Measurements from ENCODE around the gene BMF. TPM values are rescaled to one million over a fixed set of nuclear protein-coding genes. Genes with fewer than 3 reads are reported as not detected.

The BMF gene
- total and polyA plus RNA-seq, 2 experiments from 2014 or later: 0.40 to 1.1 TPM

DNA sequence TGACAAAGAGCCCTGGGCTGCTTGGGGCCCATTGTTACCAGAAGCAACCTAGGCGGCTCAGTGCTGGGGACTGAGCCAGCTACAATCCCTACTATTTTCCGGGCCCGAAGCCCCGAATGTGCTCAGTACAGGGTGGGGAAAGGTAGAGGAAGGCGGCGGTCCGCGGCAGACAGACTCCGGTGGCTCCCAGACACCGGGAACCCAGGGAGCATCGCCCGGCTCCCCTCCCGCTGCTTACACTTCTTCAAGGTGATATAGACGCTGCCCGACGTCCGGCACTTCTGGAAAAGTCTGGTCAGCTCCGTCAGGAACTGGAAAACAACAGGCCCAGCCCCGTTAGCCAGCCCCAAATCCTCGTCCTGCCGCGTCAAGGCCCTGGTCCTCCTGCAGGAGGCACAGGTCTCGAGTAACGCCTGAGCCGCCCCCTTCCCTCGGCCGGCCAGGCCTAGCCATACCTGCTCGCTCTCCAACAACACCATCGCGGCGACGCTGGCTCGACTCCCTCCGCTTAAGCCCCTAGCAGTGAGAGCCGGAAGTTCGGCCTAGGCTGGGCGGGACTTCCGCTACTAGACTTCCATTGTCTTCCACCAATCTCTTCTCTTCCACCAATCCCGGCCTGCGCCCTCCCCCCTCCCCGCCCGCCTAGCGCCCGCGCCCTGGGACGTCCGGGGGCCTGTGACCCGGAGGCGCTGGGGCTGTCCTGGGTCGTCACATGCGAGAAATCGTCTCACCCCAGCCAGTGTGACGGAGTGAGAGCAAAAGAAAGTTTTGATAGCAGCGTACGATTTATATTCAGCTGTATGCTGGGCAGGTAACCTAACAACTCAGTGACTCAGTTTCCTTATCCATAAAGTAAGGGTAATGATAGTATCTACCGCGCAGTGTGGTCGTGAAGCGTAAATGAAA lies 69.8 kb downstream of the BMF start, which contains the start of gene SRP14:
Gene SRP14, minus strand, starts transcription at position 544 of the 906 bp plus-strand sequence. Its CDS starts 65 bp downstream, at position 479.
- peak; percentile 95 for DNase-seq
- peak within 1 kb of the TSS; percentile 97 for H3K4me2 ChIP-seq (ENCODE audit: unreplicated experiment)
- H2AFZ ChIP-seq: peak within 1 kb of the TSS; percentile 99
- H4K20me1 ChIP-seq (ENCODE audit: insufficient read depth): no peaks in the 10 kb centered on the region
- TF ChIP-seq EZH2phosphoT487 (IDR thresholded peaks at IDR 0.05; ENCODE audit: insufficient read depth, low read depth): no peak
- TF ChIP-seq EZH2 (IDR thresholded peaks at IDR 0.05; ENCODE audit: insufficient read depth, poor library complexity, severe bottlenecking): no peak
- no peaks in the 10 kb centered on the region for H3K9me2 ChIP-seq (ENCODE audit: insufficient read depth)
- H3K79me2 ChIP-seq (ENCODE audit: insufficient read depth): peaks cover 50% of the 10 kb centered on the region
- peak within 1 kb of the TSS; percentile 92 for H3K27ac ChIP-seq
- peaks cover 4% of the 10 kb centered on the region for H3K4me1 ChIP-seq (ENCODE audit: insufficient read depth)
- peaks cover 18% of the 10 kb centered on the region for H3F3A ChIP-seq (ENCODE audit: insufficient read depth)
- peaks cover 35% of the 10 kb centered on the region for H3K36me3 ChIP-seq (ENCODE audit: low read depth)
- H3K4me3 ChIP-seq: peak within 1 kb of the TSS; percentile 99
- WGBS, 2 experiments (ENCODE audit: low coverage in 1 of 2, low lambda C conversion rate in 2 of 2, missing lambda C conversion rate in 2 of 2): 0 to 1% methylated on average over 52 to 59 of the region's 59 CpGs
- H3K9ac ChIP-seq: peak within 1 kb of the TSS; percentile 98
- H3K9me3 ChIP-seq (ENCODE audit: low read depth): no peaks in the 10 kb centered on the region
- H3K27me3 ChIP-seq (replicated peaks; ENCODE audit: insufficient read depth): no peaks in the 10 kb centered on the region
- in situ Hi-C loops (cut with MboI): no loop called here

DNA sequence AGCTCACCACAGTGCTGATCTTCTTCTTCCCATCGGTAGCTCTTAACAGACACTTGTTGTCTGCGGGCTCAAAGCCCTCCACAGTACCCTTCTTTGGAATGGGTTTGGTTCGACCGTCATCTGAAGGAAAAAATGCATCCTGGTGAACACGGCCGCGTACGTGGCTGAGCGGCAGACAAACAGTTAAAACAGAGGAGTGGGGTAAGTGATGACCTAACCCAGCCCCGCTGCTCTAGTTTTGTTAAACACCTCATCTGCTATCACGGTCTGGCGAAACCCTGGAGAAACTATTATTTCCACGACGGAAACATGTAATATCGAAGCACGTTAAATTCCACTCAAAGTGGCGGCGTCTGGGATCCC lies 70.4 kb downstream of the BMF start:
- H2AFZ ChIP-seq: peak overlapping the region; percentile 99
- peak overlapping the region; percentile 99 for H3K4me3 ChIP-seq
- H3K36me3 ChIP-seq (ENCODE audit: low read depth): peaks cover 41% of the 10 kb centered on the region
- peak overlapping the region; percentile 92 for H3K27ac ChIP-seq
- peak overlapping the region; percentile 97 for H3K4me2 ChIP-seq (ENCODE audit: unreplicated experiment)
- H3K27me3 ChIP-seq (replicated peaks; ENCODE audit: insufficient read depth): no peaks in the 10 kb centered on the region
- DNase-seq: peak; percentile 70
- in situ Hi-C loops (cut with MboI): no loop called here
- TF ChIP-seq EZH2 (IDR thresholded peaks at IDR 0.05; ENCODE audit: insufficient read depth, poor library complexity, severe bottlenecking) (no peak), EZH2phosphoT487 (IDR thresholded peaks at IDR 0.05; ENCODE audit: insufficient read depth, low read depth) (no peak)
- H3K4me1 ChIP-seq (ENCODE audit: insufficient read depth): peaks cover 4% of the 10 kb centered on the region
- H4K20me1 ChIP-seq (ENCODE audit: insufficient read depth): no peaks in the 10 kb centered on the region
- H3K9me2 ChIP-seq (ENCODE audit: insufficient read depth): no peaks in the 10 kb centered on the region
- peak overlapping the region; percentile 98 for H3K9ac ChIP-seq
- H3K79me2 ChIP-seq (ENCODE audit: insufficient read depth): peaks cover 50% of the 10 kb centered on the region
- H3K9me3 ChIP-seq (ENCODE audit: low read depth): no peaks in the 10 kb centered on the region
- 1 to 2% methylated on average over 18 of the region's 18 CpGs for WGBS, 2 experiments (ENCODE audit: low coverage in 1 of 2, low lambda C conversion rate in 2 of 2, missing lambda C conversion rate in 2 of 2)
- H3F3A ChIP-seq (ENCODE audit: insufficient read depth): peaks cover 21% of the 10 kb centered on the region

Other genes with a start within 250 kb of the BMF start
- 254 and 307 TPM in 2 replicates for gene GPR176, start 188.6 kb downstream of the BMF start, total RNA-seq (2014; rRNA removed; shearing (Covaris generic))
- 156 and 161 TPM in 2 replicates for gene GPR176, start 188.6 kb downstream of the BMF start, polyA plus RNA-seq (2016; fragmentation: Nextera tagmentation; extraction: Ambion mirVana)
- 54.6 and 74.1 TPM in 2 replicates for gene EIF2AK4, start 174.8 kb downstream of the BMF start, total RNA-seq (2014; rRNA removed; shearing (Covaris generic))
- gene EIF2AK4, start 174.8 kb downstream of the BMF start, polyA plus RNA-seq (2016; fragmentation: Nextera tagmentation; extraction: Ambion mirVana): 79.3 and 79.8 TPM in 2 replicates
- 257 and 282 TPM in 2 replicates for gene SRP14, start 69.7 kb downstream of the BMF start, total RNA-seq (2014; rRNA removed; shearing (Covaris generic))
- 789 and 796 TPM in 2 replicates for gene SRP14, start 69.7 kb downstream of the BMF start, polyA plus RNA-seq (2016; fragmentation: Nextera tagmentation; extraction: Ambion mirVana)
- gene BUB1B, start 52.2 kb upstream of the BMF start, total RNA-seq (2014; rRNA removed; shearing (Covaris generic)): 9.4 and 23.4 TPM in 2 replicates
- 8.1 and 10.2 TPM in 2 replicates for gene BUB1B, start 52.2 kb upstream of the BMF start, polyA plus RNA-seq (2016; fragmentation: Nextera tagmentation; extraction: Ambion mirVana)
- gene PAK6, start 130.2 kb upstream of the BMF start, total RNA-seq (2014; rRNA removed; shearing (Covaris generic)): not detected in 2 replicates
- gene PAK6, start 130.2 kb upstream of the BMF start, polyA plus RNA-seq (2016; fragmentation: Nextera tagmentation; extraction: Ambion mirVana): not detected in 2 replicates
- gene ANKRD63, start 174.2 kb upstream of the BMF start, total RNA-seq (2014; rRNA removed; shearing (Covaris generic)): not detected in 2 replicates
- gene ANKRD63, start 174.2 kb upstream of the BMF start, polyA plus RNA-seq (2016; fragmentation: Nextera tagmentation; extraction: Ambion mirVana): not detected in 2 replicates
- gene PLCB2, start 199.1 kb upstream of the BMF start, total RNA-seq (2014; rRNA removed; shearing (Covaris generic)): 0.54 and 0.76 TPM in 2 replicates
- gene PLCB2, start 199.1 kb upstream of the BMF start, polyA plus RNA-seq (2016; fragmentation: Nextera tagmentation; extraction: Ambion mirVana): 1.1 TPM in 2 replicates
- gene INAFM2, start 214.8 kb upstream of the BMF start, total RNA-seq (2014; rRNA removed; shearing (Covaris generic)): 16.6 and 19.9 TPM in 2 replicates
- gene INAFM2, start 214.8 kb upstream of the BMF start, polyA plus RNA-seq (2016; fragmentation: Nextera tagmentation; extraction: Ambion mirVana): 3.9 and 4.5 TPM in 2 replicates
- gene CCDC9B, start 232.1 kb upstream of the BMF start, total RNA-seq (2014; rRNA removed; shearing (Covaris generic)): 16.9 and 19.6 TPM in 2 replicates
- gene CCDC9B, start 232.1 kb upstream of the BMF start, polyA plus RNA-seq (2016; fragmentation: Nextera tagmentation; extraction: Ambion mirVana): 28.8 and 33.1 TPM in 2 replicates
- not detected in 2 replicates for gene PHGR1, start 242.2 kb upstream of the BMF start, total RNA-seq (2014; rRNA removed; shearing (Covaris generic))
- not detected in 2 replicates for gene PHGR1, start 242.2 kb upstream of the BMF start, polyA plus RNA-seq (2016; fragmentation: Nextera tagmentation; extraction: Ambion mirVana)
- 0.11 and 0.13 TPM in 2 replicates for gene DISP2, start 249.3 kb upstream of the BMF start, total RNA-seq (2014; rRNA removed; shearing (Covaris generic))
- gene DISP2, start 249.3 kb upstream of the BMF start, polyA plus RNA-seq (2016; fragmentation: Nextera tagmentation; extraction: Ambion mirVana): 0.13 and 0.51 TPM in 2 replicates